Sigmoid colon (tissue), 7 donors: ENCODE measurements around the gene PRKRIP1. TPM values are rescaled to one million over a fixed set of nuclear protein-coding genes. Genes with fewer than 3 reads are reported as not detected.

ENCODE experiments used
- DNase-seq: peaks from one replicate; pipeline ENCODE4 v3.0.0-alpha.2; 2019
- H3K27ac ChIP-seq, 4 donors: fragments of 200-600 bp; sonication (generic); one replicate each; pipeline ENCODE4 v1.5.1; 2016 to 2019; ENCODE audit warnings: mild to moderate bottlenecking in 1 of 4
- H3K27me3 ChIP-seq, 3 donors: fragments of 200-600 bp; sonication (generic); one replicate each; pipeline ENCODE4 v1.5.1; 2019; ENCODE audit warnings: mild to moderate bottlenecking in 1 of 3
- H3K36me3 ChIP-seq, 4 donors: fragments of 200-600 bp; sonication (generic); one replicate each; pipeline ENCODE4 v1.5.1; 2016 to 2019
- H3K4me1 ChIP-seq, 4 donors: fragments of 200-600 bp; sonication (generic); one replicate each; pipeline ENCODE4 v1.5.1; 2017 to 2019
- H3K4me3 ChIP-seq, 4 donors: fragments of 200-600 bp; sonication (generic); one replicate each; pipeline ENCODE4 v1.5.1; 2017 to 2019; ENCODE audit warnings: mild to moderate bottlenecking in 2 of 4, moderate library complexity in 1 of 4
- H3K9me3 ChIP-seq, 4 donors: fragments of 200-600 bp in 3 of 4; sonication (generic) in 3 of 4; one replicate each; pipeline versions ENCODE4 v1.5.1 to v1.6.1; 2013 to 2019
- CTCF ChIP-seq, 4 experiments: fragments of 450-650 bp in 3 of 4; fragments of 200-600 bp in 1 of 4; IDR thresholded peaks; one replicate each; pipeline ENCODE4 v1.5.1; 2016 to 2019; ENCODE audit warnings: antibody characterized with exemption in 4 of 4, mild to moderate bottlenecking in 3 of 4, moderate library complexity in 2 of 4
- EP300 ChIP-seq, 4 donors: sonication (generic); formaldehyde crosslinking; IDR thresholded peaks; one replicate each; pipeline ENCODE4 v1.6.1; 2017; ENCODE audit warnings: antibody characterized with exemption in 4 of 4
- POLR2A ChIP-seq, 2 donors: fragments of 450-650 bp; IDR thresholded peaks; one replicate each; pipeline ENCODE4 v1.6.1; 2016; ENCODE audit warnings: antibody characterized with exemption in 2 of 2, mild to moderate bottlenecking in 2 of 2, moderate library complexity in 2 of 2
- POLR2AphosphoS5 ChIP-seq, 4 donors: sonication (generic); formaldehyde crosslinking; IDR thresholded peaks; one replicate each; pipeline ENCODE4 v1.6.1; 2017; ENCODE audit warnings: antibody characterized with exemption in 4 of 4
- WGBS, 2 donors: extraction: QIAGEN DNeasy Blood & Tissue Kit; methylation state at CpG; one replicate each; pipeline ENCODE4 v1.1.7; 2013; 5-methylcytosine and 5-hydroxymethylcytosine counted together
- intact Hi-C: fragments of 100-400 bp; cut with DNase I; formaldehyde crosslinking; loops from one replicate; pipeline ENCODE4 v1.15.1; 2023
- polyA plus RNA-seq, 3 donors: library from polyadenylated mRNA; stranded (reverse); fragments of 200-250 nt; gene quantifications; one replicate each; pipeline ENCODE4 v1.2.3, GENCODE V29; 2013
- total RNA-seq, 4 donors: library from RNA; depleted of rRNA; stranded (reverse); fragments of >200 nt; gene quantifications; one replicate each; pipeline ENCODE4 v1.1.0, GENCODE V29; 2016
- donor health status: healthy with polysubstance abuse.
- donor health status: Bipolar disorder and iron deficiency.
- donor health status: healthy.

The PRKRIP1 gene
- total and polyA plus RNA-seq, 7 donors: 9.0 to 29.9 (median 24.1) TPM

- H3K27ac ChIP-seq: peak overlapping the region; percentile 82 to 85 (median 84)
- H3K27me3 ChIP-seq: no peaks in the 10 kb centered on the region
- H3K9me3 ChIP-seq: no peaks in the 10 kb centered on the region
- H3K4me3 ChIP-seq: peak overlapping the region; percentile 77 to 90 (median 86)
- intact Hi-C loops: no loop called here
- WGBS, 2 donors: 0 to 1% methylated on average over 12 of the region's 12 CpGs
- no peak for DNase-seq
- peaks cover 6 to 29% (median 13%) of the 10 kb centered on the region in 4 donors for H3K36me3 ChIP-seq
- H3K4me1 ChIP-seq: peaks cover 0 to 19% (median 10%) of the 10 kb centered on the region in 4 donors
- TF ChIP-seq CTCF (IDR thresholded peaks at IDR 0.05): no peak
- TF ChIP-seq EP300 (IDR thresholded peaks at IDR 0.05): no peak
- no peak for TF ChIP-seq POLR2A (IDR thresholded peaks at IDR 0.05)
- TF ChIP-seq POLR2AphosphoS5 (IDR thresholded peaks at IDR 0.05): no peak
Measured at GRCh38 chr7:102396710-102397019, 502 bp downstream of the PRKRIP1 start.

GRCh38 chr7:102398543-102398942 lies 2.4 kb downstream of the PRKRIP1 start:
- Histone ChIP-seq H3K27ac (no peak overlapping the region), H3K4me1 (peaks cover 0 to 19% (median 10%) of the 10 kb centered on the region in 4 donors), H3K4me3 (no peak overlapping the region), H3K36me3 (peaks cover 6 to 48% (median 27%) of the 10 kb centered on the region in 4 donors), H3K9me3 (no peaks in the 10 kb centered on the region), H3K27me3 (no peaks in the 10 kb centered on the region)
- DNase-seq: no peak
- TF ChIP-seq POLR2A (IDR thresholded peaks at IDR 0.05): no peak
- TF ChIP-seq CTCF (IDR thresholded peaks at IDR 0.05): no peak
- TF ChIP-seq POLR2AphosphoS5 (IDR thresholded peaks at IDR 0.05): no peak
- no peak for TF ChIP-seq EP300 (IDR thresholded peaks at IDR 0.05)
- WGBS, 2 donors: 96% methylated on average over 8 of the region's 8 CpGs
- intact Hi-C loops: no loop called here

GRCh38 chr7:102400360-102400759 lies 4.2 kb downstream of the PRKRIP1 start:
- Histone ChIP-seq H3K4me3 (no peak overlapping the region), H3K9me3 (no peaks in the 10 kb centered on the region), H3K36me3 (peaks cover 12 to 66% (median 33%) of the 10 kb centered on the region in 4 donors), H3K27ac (no peak overlapping the region), H3K4me1 (peaks cover 0 to 19% (median 10%) of the 10 kb centered on the region in 4 donors), H3K27me3 (no peaks in the 10 kb centered on the region)
- 89 to 91% methylated on average over 5 of the region's 5 CpGs for WGBS, 2 donors
- TF ChIP-seq CTCF (IDR thresholded peaks at IDR 0.05): no peak
- no peak for TF ChIP-seq POLR2AphosphoS5 (IDR thresholded peaks at IDR 0.05)
- no peak for TF ChIP-seq POLR2A (IDR thresholded peaks at IDR 0.05)
- TF ChIP-seq EP300 (IDR thresholded peaks at IDR 0.05): no peak
- DNase-seq: no peak
- intact Hi-C loops: no loop called here

DNA sequence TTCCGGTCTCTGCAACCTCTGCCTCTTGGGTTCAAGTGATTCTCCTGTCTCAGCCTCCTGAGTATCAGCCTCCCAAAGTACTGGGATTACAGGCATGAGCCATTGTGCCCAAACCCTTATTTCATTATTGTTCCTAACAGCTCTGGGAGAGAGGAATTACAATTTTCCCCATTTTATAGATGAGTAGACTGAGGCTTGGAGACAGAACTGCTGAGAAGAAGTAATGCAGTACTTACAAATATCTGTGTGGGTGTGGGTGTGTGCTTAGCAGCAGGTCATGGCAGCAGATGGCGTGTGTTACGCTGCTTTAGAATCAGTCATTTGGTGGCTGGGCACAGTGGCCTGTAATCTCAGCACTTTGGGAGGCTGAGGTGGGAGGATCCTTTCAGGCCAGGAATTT lies 7.4 kb downstream of the PRKRIP1 start:
- no peak for DNase-seq
- H3K4me1 ChIP-seq: no peaks in the 10 kb centered on the region
- WGBS, 2 donors: 96 to 97% methylated on average over 3 of the region's 3 CpGs
- peaks cover 12 to 98% (median 61%) of the 10 kb centered on the region in 4 donors for H3K36me3 ChIP-seq
- intact Hi-C loops: no loop called here
- no peak overlapping the region for H3K4me3 ChIP-seq
- H3K27me3 ChIP-seq: no peaks in the 10 kb centered on the region
- no peaks in the 10 kb centered on the region for H3K9me3 ChIP-seq
- H3K27ac ChIP-seq: no peak overlapping the region
- TF ChIP-seq POLR2A (IDR thresholded peaks at IDR 0.05) (no peak), EP300 (IDR thresholded peaks at IDR 0.05) (no peak), POLR2AphosphoS5 (IDR thresholded peaks at IDR 0.05) (no peak), CTCF (IDR thresholded peaks at IDR 0.05) (no peak)
